ENCODE data around the gene SLC7A4. TPM values are rescaled to one million over a fixed set of nuclear protein-coding genes. Genes with fewer than 3 reads are reported as not detected.
A peak's percentile ranks its signal among the peaks of the same experiment; 100 is the strongest.
"Not testable (repeated sequence)": the region's sequence is repeated elsewhere in the genome, so short reads cannot be mapped to it uniquely, and the experiment has no call there.

Gene SLC7A4
- total and polyA plus RNA-seq, 8 donors: 0.14 to 3.0 (median 0.40) TPM

DNA sequence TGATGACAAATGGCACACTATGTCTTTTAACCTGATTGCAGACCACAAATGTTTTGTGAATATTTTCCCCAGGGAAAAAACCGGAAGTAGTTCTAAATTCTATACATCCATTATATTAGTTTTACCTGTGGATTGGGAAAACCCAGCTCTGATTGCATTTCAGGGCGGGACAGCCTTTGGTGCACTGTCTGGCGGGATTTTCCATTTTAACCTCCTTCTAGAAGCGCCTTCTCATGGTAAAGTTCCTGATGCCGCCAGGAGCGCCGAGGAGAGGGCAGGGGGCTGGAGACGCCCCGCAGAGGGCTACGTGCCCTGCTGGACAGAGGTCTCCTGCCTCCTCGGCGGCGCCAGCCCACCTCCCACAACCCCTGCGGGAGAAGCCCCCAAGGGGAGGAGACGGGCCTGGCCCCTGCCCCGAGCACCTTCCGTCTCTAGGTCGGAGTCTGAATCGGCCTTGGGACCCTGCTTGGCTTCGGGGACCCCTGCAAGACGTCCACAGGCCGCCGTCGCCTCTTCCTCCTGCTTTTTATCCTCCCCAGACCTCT is 18.6 kb downstream of the SLC7A4 start:
- peak overlapping the region; percentile 20 to 40 for H3K4me3 ChIP-seq
- DNase-seq (no peak), ATAC-seq (peak; percentile 2)
- H3K4me1 ChIP-seq: peaks cover 10 to 14% of the 10 kb centered on the region in 2 donors
- no peaks in the 10 kb centered on the region for H3K9me3 ChIP-seq
- no peaks in the 10 kb centered on the region for H3K36me3 ChIP-seq
- peak overlapping the region; percentile 51 to 70 for H3K27ac ChIP-seq
- intact Hi-C loops (cut with DNase I): no loop called here
- TF ChIP-seq, protein P1, sequence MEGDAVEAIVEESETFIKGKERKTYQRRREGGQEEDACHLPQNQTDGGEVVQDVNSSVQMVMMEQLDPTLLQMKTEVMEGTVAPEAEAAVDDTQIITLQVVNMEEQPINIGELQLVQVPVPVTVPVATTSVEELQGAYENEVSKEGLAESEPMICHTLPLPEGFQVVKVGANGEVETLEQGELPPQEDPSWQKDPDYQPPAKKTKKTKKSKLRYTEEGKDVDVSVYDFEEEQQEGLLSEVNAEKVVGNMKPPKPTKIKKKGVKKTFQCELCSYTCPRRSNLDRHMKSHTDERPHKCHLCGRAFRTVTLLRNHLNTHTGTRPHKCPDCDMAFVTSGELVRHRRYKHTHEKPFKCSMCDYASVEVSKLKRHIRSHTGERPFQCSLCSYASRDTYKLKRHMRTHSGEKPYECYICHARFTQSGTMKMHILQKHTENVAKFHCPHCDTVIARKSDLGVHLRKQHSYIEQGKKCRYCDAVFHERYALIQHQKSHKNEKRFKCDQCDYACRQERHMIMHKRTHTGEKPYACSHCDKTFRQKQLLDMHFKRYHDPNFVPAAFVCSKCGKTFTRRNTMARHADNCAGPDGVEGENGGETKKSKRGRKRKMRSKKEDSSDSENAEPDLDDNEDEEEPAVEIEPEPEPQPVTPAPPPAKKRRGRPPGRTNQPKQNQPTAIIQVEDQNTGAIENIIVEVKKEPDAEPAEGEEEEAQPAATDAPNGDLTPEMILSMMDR (IDR thresholded peaks at IDR 0.05): no peak
- peaks cover 0 to 17% of the 10 kb centered on the region in 2 donors for H3K27me3 ChIP-seq

DNA sequence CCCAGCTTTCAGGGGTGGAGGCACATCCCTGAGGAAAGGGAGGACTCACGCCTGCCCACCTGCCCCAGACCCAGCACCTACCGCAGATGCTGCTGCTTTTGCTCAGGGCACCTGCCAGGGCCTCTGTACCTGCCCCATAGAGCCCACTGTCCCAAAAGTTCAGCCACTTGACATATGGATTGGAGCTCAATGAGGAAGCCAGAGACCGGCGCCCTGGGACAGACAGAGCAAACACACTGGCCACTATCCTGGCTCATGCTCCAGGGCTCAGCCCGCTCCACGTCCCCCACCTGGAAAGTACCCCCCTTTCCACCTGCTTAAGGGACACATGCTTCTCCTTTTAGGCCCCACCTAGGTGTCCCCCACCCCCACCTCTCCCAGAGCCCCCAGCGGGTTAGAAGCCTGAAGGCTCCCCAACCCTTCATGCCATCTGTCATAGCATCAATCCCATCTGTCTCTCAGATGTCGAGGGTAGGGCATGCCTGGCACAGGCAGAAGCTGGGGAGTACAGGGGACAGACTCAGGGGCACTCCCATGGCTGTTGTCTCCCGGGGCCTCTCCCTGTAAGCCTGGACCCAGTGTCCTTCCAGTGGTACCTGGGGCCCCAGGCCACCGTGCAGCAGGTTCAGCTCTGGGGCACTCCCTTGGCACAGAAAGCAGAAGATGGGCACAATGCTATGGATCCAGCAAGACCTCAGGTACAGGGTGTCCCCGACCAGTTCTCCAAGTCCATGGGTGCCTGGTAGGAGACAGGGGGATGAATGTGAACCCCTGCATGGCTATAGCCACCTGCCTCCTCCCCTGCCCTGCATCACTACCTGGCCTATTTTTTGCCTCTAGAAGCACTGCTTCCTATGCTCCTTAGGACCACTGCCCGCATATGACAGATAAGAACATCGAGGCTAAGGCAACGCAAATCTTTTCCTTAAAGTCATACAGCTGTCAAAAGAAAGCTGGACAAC is 19.6 kb downstream of the SLC7A4 start:
- Histone ChIP-seq H3K4me1 (peaks cover 10 to 14% of the 10 kb centered on the region in 2 donors), H3K36me3 (no peaks in the 10 kb centered on the region), H3K27ac (no peak overlapping the region), H3K27me3 (peaks cover 0 to 17% of the 10 kb centered on the region in 2 donors), H3K9me3 (no peaks in the 10 kb centered on the region), H3K4me3 (no peak overlapping the region)
- DNase-seq (peak in 1 of 4 donors; percentile 60), ATAC-seq (no peak)
- intact Hi-C loops (cut with DNase I): no loop called here
- TF ChIP-seq, protein P1 (IDR thresholded peaks at IDR 0.05): no peak

DNA sequence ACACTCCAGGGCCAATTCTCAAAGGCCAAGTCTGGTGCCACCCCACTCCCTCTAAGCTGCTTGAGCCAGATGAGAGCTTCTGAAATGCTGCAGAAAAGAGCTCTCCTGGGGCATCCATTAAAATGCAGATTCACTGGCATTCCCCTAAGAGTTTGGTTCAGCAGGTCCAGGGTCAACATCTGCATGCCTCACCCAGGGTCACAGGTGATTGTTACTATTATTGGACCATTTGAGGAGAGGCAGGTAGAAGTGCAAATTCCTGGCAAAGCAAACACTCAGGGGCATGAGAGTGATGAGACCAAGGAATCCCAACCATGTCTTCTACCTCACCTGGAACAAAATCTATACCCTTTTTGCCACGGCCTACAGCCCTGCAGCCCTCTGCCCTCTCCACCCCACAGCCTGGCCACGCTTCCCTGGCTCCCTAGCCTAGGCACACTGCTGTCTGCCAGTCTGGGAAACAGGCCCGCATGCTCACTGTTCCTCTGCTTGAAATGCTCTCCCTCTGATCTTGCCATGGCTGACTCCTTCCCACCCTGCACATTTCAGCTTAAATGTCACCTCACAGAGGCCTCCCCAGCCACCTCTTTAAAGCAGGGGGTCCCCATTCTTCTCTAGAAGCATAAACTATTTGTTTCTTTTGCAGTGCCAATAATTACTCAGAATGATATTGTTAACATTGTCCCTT is 21.8 kb downstream of the SLC7A4 start:
- TF ChIP-seq, protein P1 (IDR thresholded peaks at IDR 0.05): no peak
- intact Hi-C loops (cut with DNase I): no loop called here
- Histone ChIP-seq H3K4me1 (peaks cover 10 to 14% of the 10 kb centered on the region in 2 donors), H3K36me3 (no peaks in the 10 kb centered on the region), H3K9me3 (no peaks in the 10 kb centered on the region), H3K27me3 (peaks cover 0 to 17% of the 10 kb centered on the region in 2 donors), H3K4me3 (no peak overlapping the region), H3K27ac (no peak overlapping the region)
- no peak for ATAC-seq
- DNase-seq: peak in 1 of 4 donors; percentile 10

DNA sequence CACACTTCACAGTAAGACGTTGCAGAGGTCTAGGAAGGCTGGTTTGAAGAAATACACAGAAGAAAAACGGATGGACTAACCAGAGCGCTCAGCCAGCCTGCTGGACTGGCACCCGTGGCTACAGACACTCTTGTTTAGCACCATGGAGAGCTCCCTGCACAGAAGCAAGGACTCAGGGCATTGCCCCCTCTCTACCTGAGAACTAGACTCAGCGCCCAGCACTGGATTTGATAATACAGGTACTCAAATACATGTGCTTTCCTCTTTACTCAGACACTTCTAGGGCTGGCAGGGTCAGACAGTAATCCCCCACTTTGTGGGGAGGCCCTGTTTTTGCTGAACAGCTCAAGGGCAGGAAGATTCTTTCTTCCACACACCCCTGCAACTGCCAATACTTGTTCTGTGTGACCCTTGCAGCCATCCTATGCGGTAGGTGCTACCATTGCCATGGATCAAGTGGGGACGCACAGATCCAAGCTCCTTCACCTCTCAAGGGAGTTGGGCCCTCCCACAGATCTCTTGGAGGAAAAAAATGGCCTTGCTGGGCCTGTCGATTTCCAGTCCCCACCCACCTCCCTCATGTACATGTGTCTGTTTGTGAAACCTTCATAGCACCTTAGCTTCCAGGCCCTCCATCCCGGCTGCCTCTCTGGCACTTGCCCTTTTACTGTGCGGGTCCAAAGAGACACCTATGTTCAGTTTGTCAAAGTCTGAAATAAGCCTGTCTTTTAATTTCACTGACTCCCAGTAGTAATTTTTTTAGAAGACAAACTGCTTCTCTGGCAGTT is 22.5 kb downstream of the SLC7A4 start:
- TF ChIP-seq, protein P1 (IDR thresholded peaks at IDR 0.05): no peak
- H3K4me1 ChIP-seq: peaks cover 7 to 12% of the 10 kb centered on the region in 2 donors
- H3K4me3 ChIP-seq: no peak overlapping the region
- DNase-seq (peak in 3 of 4 donors; percentile 37 to 72 (median 45)), ATAC-seq (peak; percentile 76)
- no peak overlapping the region for H3K27ac ChIP-seq
- no peaks in the 10 kb centered on the region for H3K36me3 ChIP-seq
- H3K9me3 ChIP-seq: no peaks in the 10 kb centered on the region
- H3K27me3 ChIP-seq: peaks cover 0 to 15% of the 10 kb centered on the region in 2 donors
- intact Hi-C loops (cut with DNase I): no loop called here

DNA sequence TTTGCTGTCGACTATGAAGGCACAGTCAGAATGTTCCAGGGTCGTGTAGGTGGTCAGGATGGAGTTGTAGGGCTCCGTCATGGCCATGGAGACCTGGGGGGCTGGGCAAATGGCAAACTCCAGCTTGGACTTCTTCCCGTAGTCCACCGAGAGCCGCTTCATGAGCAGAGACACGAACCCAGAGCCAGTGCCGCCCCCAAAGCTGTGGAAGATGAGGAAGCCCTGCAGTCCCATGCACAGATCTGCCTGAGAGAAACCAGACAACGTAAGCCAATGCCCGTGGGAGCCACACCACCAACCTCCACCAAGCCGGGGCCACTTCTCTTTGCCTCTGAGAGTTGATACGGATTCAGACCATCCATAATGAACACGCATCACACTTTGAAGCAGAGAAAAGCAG is 23.2 kb downstream of the SLC7A4 start:
- H3K4me1 ChIP-seq; H3K9me3 ChIP-seq; ATAC-seq; H3K36me3 ChIP-seq; H3K4me3 ChIP-seq; intact Hi-C loops (cut with DNase I); DNase-seq; H3K27ac ChIP-seq; H3K27me3 ChIP-seq: not testable (repeated sequence)
